Measurements from ENCODE around the gene ECE1. TPM values are rescaled to one million over a fixed set of nuclear protein-coding genes. Genes with fewer than 3 reads are reported as not detected.
A peak's percentile ranks its signal among the peaks of the same experiment; 100 is the strongest.

ECE1 gene
- total and polyA plus RNA-seq, 2 of the 13 experiments (the other 11 are each of a cell fraction or from before 2014, with no cell fraction given) = 13.5 to 21.2 TPM

- TF ChIP-seq ZSCAN21 (CRISPR knock-in tag; IDR thresholded peaks at IDR 0.05; ENCODE audit: borderline replicate concordance) (peak; percentile 80), FOXA3 (CRISPR knock-in tag; IDR thresholded peaks at IDR 0.05) (peak; percentile 99), JARID2 (CRISPR knock-in tag; IDR thresholded peaks at IDR 0.05; ENCODE audit: insufficient replicate concordance) (no peak), BATF2 (CRISPR knock-in tag; IDR thresholded peaks at IDR 0.05) (no peak), MAZ (IDR thresholded peaks at IDR 0.05; ENCODE audit: borderline replicate concordance, low read depth, low read length) (peak; percentile 78), MAZ (CRISPR knock-in tag; IDR thresholded peaks at IDR 0.05; ENCODE audit: low read depth) (peak; percentile 65; the same call in 1 of the 2 replicates), CAMTA2 (CRISPR knock-in tag; IDR thresholded peaks at IDR 0.05; ENCODE audit: borderline replicate concordance) (no peak), SNAPC2 (CRISPR knock-in tag; IDR thresholded peaks at IDR 0.05) (peak; percentile 85; the same call in 1 of the 2 replicates), MLX (CRISPR knock-in tag; IDR thresholded peaks at IDR 0.05) (0 out of 2 replicates have a peak, but pooled peaks have one; percentile 37), E2F5 (CRISPR knock-in tag; conservative IDR thresholded peaks at IDR 0.05) (no peak), KLF16 (CRISPR knock-in tag; IDR thresholded peaks at IDR 0.05) (peak in 1 of 2 experiments; percentile 69; a peak in 1 of 4 replicates), THYN1 (CRISPR knock-in tag; IDR thresholded peaks at IDR 0.05; ENCODE audit: borderline replicate concordance, low read depth) (no peak), IRF2 (CRISPR knock-in tag; IDR thresholded peaks at IDR 0.05) (peak; percentile 80), NFIB (CRISPR knock-in tag; IDR thresholded peaks at IDR 0.05; ENCODE audit: borderline replicate concordance) (no peak), THAP11 (CRISPR knock-in tag; IDR thresholded peaks at IDR 0.05) (peak; percentile 73), FOXP4 (CRISPR knock-in tag; IDR thresholded peaks at IDR 0.05) (peak; percentile 98), FOXJ3 (CRISPR knock-in tag; IDR thresholded peaks at IDR 0.05; ENCODE audit: borderline replicate concordance) (peak; percentile 81), ASH2L (IDR thresholded peaks at IDR 0.05; ENCODE audit: insufficient read length, low read depth, low read length) (peak; percentile 51), SCMH1 (CRISPR knock-in tag; IDR thresholded peaks at IDR 0.05; ENCODE audit: borderline replicate concordance) (no peak), ZNF24 (IDR thresholded peaks at IDR 0.05) (no peak), SP1 (IDR thresholded peaks at IDR 0.05) (no peak), SP1 (CRISPR knock-in tag; IDR thresholded peaks at IDR 0.05) (peak; percentile 55), ZNF510 (CRISPR knock-in tag; IDR thresholded peaks at IDR 0.05; ENCODE audit: low read depth) (no peak), ONECUT2 (CRISPR knock-in tag; IDR thresholded peaks at IDR 0.05) (0 out of 2 replicates have a peak, but pooled peaks have one; percentile 38)
Observed at GRCh38 chr1:21338573-21339355, 48.5 kb upstream of the ECE1 start (continued).

All from HepG2 (cell line).